SKM-1 treated with dmso at 0.1 percent for 144 hours (cell line): ENCODE results near the gene MNAT1.
"Not testable (repeated sequence)": the region's sequence is repeated elsewhere in the genome, so short reads cannot be mapped to it uniquely, and the experiment has no call there.

Source experiments
- DNase-seq: peaks from one replicate; lab custom pipeline; 2025; ENCODE audit not compliant: unreplicated experiment; lab: John Stamatoyannopoulos, UW

MNAT1 gene

DNA sequence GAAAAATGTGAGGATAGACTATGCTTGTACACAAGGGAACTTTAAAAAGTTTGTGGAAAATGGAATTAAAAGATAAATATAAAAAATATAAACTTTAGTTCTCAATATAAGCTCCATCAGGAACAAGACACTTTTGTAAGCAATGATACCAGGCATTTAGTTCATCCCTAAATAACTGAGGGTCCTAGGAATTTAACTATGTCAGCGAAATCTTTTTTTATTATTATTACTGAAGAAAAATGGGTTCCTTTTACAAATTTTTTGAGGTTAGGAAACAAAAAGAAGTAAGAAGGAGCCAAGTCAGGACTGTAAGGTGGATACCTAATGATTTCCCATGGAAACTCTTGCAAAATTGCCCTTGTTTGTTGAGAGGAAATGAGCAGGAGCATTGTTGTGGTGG, 143.6 kb downstream of the MNAT1 start:
- DNase-seq: no peak

DNA sequence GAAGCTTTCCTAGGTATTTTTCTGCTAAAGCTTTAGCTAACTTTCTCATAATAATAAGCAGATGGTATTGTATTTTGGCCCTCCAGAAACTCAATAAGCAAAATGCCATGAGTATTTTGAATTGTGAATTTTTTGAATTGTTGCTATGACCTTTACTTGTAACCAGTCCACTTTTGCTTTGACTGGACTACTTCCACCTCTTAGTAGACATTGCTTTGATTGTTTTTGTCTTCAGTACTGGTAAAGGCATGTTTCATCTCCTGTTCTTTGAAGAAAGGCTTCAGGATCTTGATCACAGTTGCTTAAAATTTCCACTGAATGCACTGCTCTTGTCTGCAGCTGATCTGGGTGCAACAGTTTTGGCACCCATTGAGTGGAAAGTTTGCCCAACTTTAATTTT, 144.0 kb downstream of the MNAT1 start:
- no peak for DNase-seq

DNA sequence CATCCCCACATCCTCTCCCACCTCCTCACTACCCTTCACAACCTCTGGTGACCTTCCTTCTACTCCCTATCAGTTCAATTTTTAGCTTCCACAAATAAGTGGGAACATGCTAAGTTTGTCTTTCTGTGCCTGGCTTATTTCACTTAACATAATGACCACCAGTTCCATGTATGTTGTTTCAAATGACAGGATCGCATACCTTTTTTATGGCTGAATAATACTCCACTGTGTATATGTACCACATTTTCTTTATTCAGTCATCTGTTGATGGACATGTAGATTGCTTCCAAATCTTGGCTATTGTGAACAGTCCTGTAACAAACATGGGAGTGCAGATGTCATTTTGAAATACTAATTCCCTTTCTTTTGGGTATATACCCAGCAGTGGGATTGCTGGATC, 147.7 kb downstream of the MNAT1 start:
- DNase-seq: no peak

DNA sequence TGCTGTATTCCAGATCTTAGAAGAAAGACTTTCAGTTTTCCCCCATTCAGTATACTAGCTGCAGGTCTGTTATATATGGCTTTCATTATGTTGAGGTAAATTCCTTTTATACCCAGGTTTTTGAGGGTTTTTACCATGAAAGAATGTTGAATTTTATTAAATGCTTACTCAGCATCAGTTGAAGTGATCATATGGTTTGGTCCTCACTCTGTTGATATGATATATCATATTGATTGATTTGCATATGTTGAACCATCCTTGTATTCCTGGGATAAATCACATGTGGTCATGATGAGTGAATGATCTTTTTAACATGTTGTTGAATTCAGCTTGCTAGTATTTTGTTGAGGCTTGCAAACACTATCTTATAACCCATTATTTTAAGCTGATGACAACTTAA, 149.6 kb downstream of the MNAT1 start:
- DNase-seq: no peak

DNA sequence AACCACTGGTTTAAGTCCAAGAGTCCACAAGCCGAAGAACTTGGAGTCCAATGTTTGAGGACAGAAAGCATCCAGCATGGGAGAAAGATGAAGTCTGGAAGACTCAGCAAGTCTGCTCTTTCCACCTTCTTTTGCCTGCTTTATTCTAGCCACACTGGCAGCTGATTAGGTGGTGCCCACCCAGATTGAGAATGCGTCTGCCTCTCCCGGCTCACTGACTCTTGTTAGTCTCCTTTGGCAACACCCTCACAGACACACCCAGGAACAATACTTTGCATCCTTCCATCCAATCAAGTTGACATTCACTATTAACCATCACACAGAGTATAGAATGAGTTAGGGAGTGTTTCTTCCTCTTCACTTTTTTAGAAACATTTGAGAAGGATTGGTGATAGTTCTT, 156.1 kb downstream of the MNAT1 start:
- DNase-seq: not testable (repeated sequence)

DNA sequence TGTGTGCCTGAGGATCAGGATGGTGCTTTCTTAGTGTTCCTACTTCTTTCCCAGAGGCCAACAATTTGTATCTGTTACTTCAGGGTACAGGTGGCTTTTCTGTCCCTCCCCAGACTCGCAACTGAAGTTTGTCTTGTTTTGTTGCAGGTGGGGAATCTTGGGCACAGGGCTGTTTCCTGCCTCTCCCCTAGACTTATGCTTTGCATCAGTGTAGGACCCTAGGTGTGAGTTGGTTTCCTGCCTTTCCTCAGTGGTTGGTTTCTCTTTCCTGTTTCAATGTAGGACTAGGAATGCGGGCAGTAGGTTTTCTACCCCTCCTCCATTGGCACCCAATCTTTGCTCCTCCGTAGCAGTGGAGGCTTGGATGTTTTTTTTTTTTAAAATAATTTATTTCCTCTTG, 159.3 kb downstream of the MNAT1 start:
- no peak for DNase-seq

DNA sequence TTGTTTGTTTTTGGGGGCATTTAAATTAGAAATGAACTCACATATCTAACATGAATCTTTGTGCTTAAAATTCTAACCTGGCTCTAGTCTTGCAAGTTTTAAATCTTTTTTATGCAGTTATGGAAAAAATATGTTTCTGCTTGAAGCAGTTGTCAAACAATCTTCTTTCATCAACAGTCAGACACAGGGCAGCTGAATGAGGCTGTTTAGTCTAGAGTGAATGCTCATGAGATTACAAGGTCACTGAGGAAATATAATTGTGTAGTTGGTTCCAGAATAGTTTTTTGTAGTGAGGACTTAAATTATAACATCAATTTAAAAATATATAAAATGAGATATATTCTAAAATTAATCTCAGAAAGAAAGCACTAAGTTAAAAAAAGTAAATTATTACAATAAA, 169.8 kb downstream of the MNAT1 start:
- no peak for DNase-seq

DNA sequence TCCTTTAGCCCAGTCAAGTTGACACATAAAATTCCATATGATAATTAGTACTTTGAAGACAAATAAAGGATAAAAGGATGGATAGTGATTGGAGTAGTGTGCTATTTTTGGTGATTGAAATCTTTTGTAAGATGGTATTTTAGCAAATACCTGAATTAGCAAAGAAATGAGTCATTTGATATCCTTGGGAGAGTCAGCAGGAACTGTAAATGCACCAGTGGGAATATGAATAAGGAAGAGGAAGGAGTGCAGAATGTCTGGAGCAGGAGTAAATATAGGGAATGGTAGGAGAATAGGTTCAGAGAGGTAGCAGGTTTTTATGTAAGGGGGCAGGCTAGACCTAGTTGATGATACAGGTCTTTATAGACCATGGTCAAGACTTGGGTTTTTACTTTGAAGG, 171.4 kb downstream of the MNAT1 start:
- no peak for DNase-seq

GRCh38 chr14:60915781-60916180, 181.2 kb downstream of the MNAT1 start:
- no peak for DNase-seq

DNA sequence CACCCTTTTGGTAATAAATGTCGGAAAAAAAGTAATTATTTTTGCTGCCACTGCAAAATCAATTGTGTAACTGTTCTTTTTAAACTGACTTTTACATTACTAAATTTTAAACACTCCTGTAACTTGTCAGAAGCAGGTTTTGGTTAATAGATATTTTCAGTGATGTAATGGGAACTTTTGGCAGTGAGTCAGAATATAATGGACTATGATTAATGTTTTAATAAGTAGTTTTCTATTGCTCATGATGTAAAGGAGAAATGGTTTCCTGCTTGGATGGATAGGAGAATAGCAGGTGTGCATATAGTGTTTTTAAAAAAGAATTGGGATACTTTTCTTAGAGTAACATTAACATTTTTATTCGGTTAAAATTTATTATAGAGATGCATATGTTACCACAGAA, 187.5 kb downstream of the MNAT1 start:
- DNase-seq: no peak

DNA sequence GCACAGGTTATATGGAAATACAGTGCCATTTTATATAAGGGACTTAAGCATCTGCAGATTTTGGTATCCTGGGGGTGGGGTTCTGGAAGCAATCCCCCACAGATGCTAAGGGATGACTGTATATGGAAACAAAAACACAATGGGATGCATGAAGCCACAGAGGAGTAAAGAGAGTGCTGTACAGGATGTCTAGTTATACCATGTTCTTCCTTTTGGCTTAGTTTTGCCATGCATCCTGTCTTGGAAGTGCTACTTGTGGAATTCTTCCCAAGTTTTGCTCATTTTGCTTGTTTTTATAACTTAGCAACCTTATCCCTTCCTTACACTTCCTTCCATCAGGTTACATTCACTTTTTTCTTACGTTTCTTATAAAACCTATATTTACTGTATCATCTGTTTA, 190.7 kb downstream of the MNAT1 start:
- no peak for DNase-seq

DNA sequence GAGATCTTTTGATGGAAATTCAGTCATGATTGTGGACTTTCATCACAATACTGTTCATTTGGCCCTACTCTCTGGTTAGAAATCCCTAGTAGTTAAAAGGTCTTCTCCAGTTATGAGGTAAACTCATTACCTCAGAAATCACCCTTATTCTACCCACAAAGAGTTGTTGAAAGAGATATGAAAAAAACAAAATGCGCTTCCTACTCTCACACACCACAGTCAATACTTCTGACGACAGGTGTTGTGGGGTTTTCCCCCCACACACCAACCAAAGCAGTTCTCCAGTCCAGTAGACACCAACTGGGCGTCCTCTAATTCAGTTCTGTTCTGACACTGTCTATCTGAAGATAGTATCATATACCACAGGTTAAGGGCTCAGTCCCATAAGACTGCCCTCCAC, 191.4 kb downstream of the MNAT1 start:
- DNase-seq: no peak

GRCh38 chr14:60931218-60931617, 196.7 kb downstream of the MNAT1 start:
- no peak for DNase-seq

- no peak for DNase-seq
Measured at GRCh38 chr14:60933920-60934655, 199.5 kb downstream of the MNAT1 start.

GRCh38 chr14:60935319-60935718, 200.8 kb downstream of the MNAT1 start:
- DNase-seq: no peak

- DNase-seq: no peak
Measured at GRCh38 chr14:60943637-60944032, 209.1 kb downstream of the MNAT1 start.

DNA sequence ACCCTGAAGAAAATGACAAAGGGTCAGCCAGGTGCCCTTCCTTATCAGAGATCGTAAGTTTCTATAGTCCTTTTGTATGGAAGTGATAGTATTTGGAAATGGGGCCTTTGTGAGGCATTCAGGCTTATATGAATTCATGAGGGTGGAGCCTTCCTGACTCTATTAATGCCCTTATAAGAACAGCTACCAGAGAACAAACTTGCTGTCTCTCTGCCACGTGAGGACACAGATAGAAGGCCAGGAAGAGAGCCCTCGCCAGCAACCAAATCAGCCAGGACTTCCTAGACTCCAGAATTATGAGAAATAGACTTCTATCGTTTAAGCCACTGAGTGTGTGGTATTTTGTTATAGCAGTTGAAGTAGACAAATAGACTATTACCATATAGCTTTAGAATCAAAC, 209.6 kb downstream of the MNAT1 start:
- no peak for DNase-seq

DNA sequence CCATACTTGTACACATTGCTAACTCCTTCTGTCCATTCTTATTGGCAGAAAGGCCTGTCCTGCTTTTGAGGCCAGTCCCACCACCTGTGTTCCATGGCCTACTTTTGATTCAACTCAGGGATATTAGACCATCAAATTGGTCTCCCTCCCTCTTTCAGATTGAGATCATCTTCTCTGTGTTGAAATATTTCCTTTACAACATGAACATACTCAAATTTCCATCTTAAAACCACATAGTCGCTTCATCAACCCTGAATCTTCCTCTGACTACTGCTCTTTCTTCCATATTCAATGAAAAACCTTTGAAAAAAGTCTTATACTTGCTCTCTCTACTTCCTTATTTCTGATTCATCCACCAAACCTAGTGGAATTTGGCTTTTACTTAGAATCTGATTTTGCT, 211.4 kb downstream of the MNAT1 start:
- DNase-seq: no peak

- no peak for DNase-seq
Measured at GRCh38 chr14:60946773-60947172, 212.2 kb downstream of the MNAT1 start.

GRCh38 chr14:60951776-60952435, 217.3 kb downstream of the MNAT1 start:
- no peak for DNase-seq

- DNase-seq: no peak
Measured at GRCh38 chr14:60956202-60956601, 221.6 kb downstream of the MNAT1 start.

GRCh38 chr14:60956632-60957031, 222.1 kb downstream of the MNAT1 start:
- no peak for DNase-seq

GRCh38 chr14:60958146-60958545, 223.6 kb downstream of the MNAT1 start:
- DNase-seq: no peak
